ENCODE results near the gene SHQ1. TPM values are rescaled to one million over a fixed set of nuclear protein-coding genes. Genes with fewer than 3 reads are reported as not detected.

The SHQ1 gene
- total RNA-seq, 2 donors from 2014 or later, result 16.5 to 19.5 TPM

GRCh38 chr3:72829701-72830100 lies 18.5 kb downstream of the SHQ1 start:
- H3K4me1 ChIP-seq, result peaks cover 0 to 7% of the 10 kb centered on the region in 2 donors
- no peak for DNase-seq (ENCODE audit: low spot score)
- H3K36me3 ChIP-seq, result peaks cover 7% of the 10 kb centered on the region
- H3K9me3 ChIP-seq, result no peaks in the 10 kb centered on the region
- TF ChIP-seq CTCF (IDR thresholded peaks at IDR 0.05), result no peak
- H3K27me3 ChIP-seq, result no peaks in the 10 kb centered on the region
- no peak overlapping the region for H3K4me3 ChIP-seq
- H3K27ac ChIP-seq, result no peak overlapping the region

- no peak for TF ChIP-seq CTCF (IDR thresholded peaks at IDR 0.05)
- no peak for DNase-seq (ENCODE audit: low spot score)
- Histone ChIP-seq H3K27ac (peak overlapping the region; percentile 62 to 81), H3K9me3 (no peaks in the 10 kb centered on the region), H3K36me3 (peaks cover 5% of the 10 kb centered on the region), H3K4me1 (peaks cover 0 to 41% of the 10 kb centered on the region in 2 donors), H3K4me3 (peak overlapping the region in 1 of 2 donors; percentile 9), H3K27me3 (no peaks in the 10 kb centered on the region)
Observed at GRCh38 chr3:72821161-72821781, 27.0 kb downstream of the SHQ1 start.

- TF ChIP-seq CTCF (IDR thresholded peaks at IDR 0.05), result no peak
- H3K36me3 ChIP-seq, result peaks cover 5% of the 10 kb centered on the region
- peaks cover 0 to 41% of the 10 kb centered on the region in 2 donors for H3K4me1 ChIP-seq
- no peaks in the 10 kb centered on the region for H3K27me3 ChIP-seq
- H3K4me3 ChIP-seq, result no peak overlapping the region
- no peaks in the 10 kb centered on the region for H3K9me3 ChIP-seq
- H3K27ac ChIP-seq, result peak overlapping the region; percentile 62 to 81
- no peak for DNase-seq (ENCODE audit: low spot score)
Observed at GRCh38 chr3:72820415-72820814, 27.8 kb downstream of the SHQ1 start.

- TF ChIP-seq CTCF (IDR thresholded peaks at IDR 0.05), result no peak
- no peaks in the 10 kb centered on the region for H3K27me3 ChIP-seq
- H3K4me1 ChIP-seq, result peaks cover 0 to 41% of the 10 kb centered on the region in 2 donors
- no peak for DNase-seq (ENCODE audit: low spot score)
- peaks cover 2% of the 10 kb centered on the region for H3K36me3 ChIP-seq
- no peak overlapping the region for H3K4me3 ChIP-seq
- no peak overlapping the region for H3K27ac ChIP-seq
- no peaks in the 10 kb centered on the region for H3K9me3 ChIP-seq
Observed at GRCh38 chr3:72818905-72819304, 29.3 kb downstream of the SHQ1 start.

- peak; percentile 22 to 69 for TF ChIP-seq CTCF (IDR thresholded peaks at IDR 0.05)
- Histone ChIP-seq H3K36me3 (no peaks in the 10 kb centered on the region), H3K4me3 (no peak overlapping the region), H3K9me3 (no peaks in the 10 kb centered on the region), H3K27ac (no peak overlapping the region), H3K27me3 (no peaks in the 10 kb centered on the region), H3K4me1 (peaks cover 0 to 41% of the 10 kb centered on the region in 2 donors)
- DNase-seq (ENCODE audit: low spot score), result no peak
Observed at GRCh38 chr3:72818092-72818773, 30.0 kb downstream of the SHQ1 start.

Measured in right atrium auricular region (tissue), 2 donors.